Testis (tissue), 3 donors: ENCODE data around the gene SLCO3A1. TPM values are rescaled to one million over a fixed set of nuclear protein-coding genes. Genes with fewer than 3 reads are reported as not detected.

ENCODE experiments used
- DNase-seq: peaks from one replicate; pipeline ENCODE4 v3.0.0-alpha.2; 2019
- H3K27ac ChIP-seq, 2 donors: fragments of 200-600 bp; sonication (generic); one replicate each; pipeline ENCODE4 v1.5.1; 2019
- H3K27me3 ChIP-seq: fragments of 200-600 bp; sonication (generic); one replicate; pipeline ENCODE4 v1.5.1; 2019
- H3K36me3 ChIP-seq: fragments of 200-600 bp; sonication (generic); one replicate; pipeline ENCODE4 v1.5.1; 2017; ENCODE audit warnings: low read depth; ENCODE audit errors: missing control alignments
- H3K4me1 ChIP-seq: fragments of 200-600 bp; sonication (generic); one replicate; pipeline ENCODE4 v1.5.1; 2019
- H3K4me3 ChIP-seq, 2 donors: fragments of 200-600 bp; sonication (generic); one replicate each; pipeline ENCODE4 v1.5.1; 2017 to 2019
- H3K9me3 ChIP-seq: fragments of 200-600 bp; sonication (generic); one replicate; pipeline ENCODE4 v1.5.1; 2017
- CTCF ChIP-seq, 3 experiments: fragments of 450-650 bp in 2 of 3; fragments of 200-600 bp in 1 of 3; sonication (generic) in 1 of 3; IDR thresholded peaks; one replicate each; pipeline ENCODE4 v1.5.1; 2016 to 2019; ENCODE audit warnings: antibody characterized with exemption in 3 of 3, mild to moderate bottlenecking in 2 of 3, moderate library complexity in 1 of 3
- POLR2A ChIP-seq: fragments of 450-650 bp; IDR thresholded peaks from one replicate; pipeline ENCODE4 v1.6.1; 2017; ENCODE audit warnings: antibody characterized with exemption, mild to moderate bottlenecking, moderate library complexity
- WGBS, 2 donors: methylation state at CpG; one replicate each; pipeline ENCODE4 v1.1.5; 2018; 5-methylcytosine and 5-hydroxymethylcytosine counted together
- intact Hi-C: fragments of 100-400 bp; cut with DNase I; formaldehyde crosslinking; loops from one replicate; pipeline ENCODE4 v1.15.1; 2023; ENCODE audit warnings: low total_unique reads
- polyA plus RNA-seq: library from polyadenylated mRNA; stranded (reverse); fragments of 350-450 nt; fragmentation: Illumina TruSeq; extraction: RNeasy Lipid Tissue Mini Kit (QIAGEN cat#74804); gene quantifications from one replicate; pipeline ENCODE4 v1.2.3, GENCODE V29; 2014; ENCODE audit warnings: low read depth, low replicate concordance; ENCODE audit not compliant: insufficient read depth
- total RNA-seq, 2 donors: library from RNA; depleted of rRNA; stranded (reverse); fragments of >200 nt; gene quantifications; one replicate each; pipeline ENCODE4 v1.2.3, GENCODE V29; 2016

SLCO3A1 gene
- total and polyA plus RNA-seq, 3 donors from 2014 or later: 76.3 to 144 (median 77.2) TPM

GRCh38 chr15:91874992-91875660, 21.6 kb downstream of the SLCO3A1 start:
- no peaks in the 10 kb centered on the region for H3K27me3 ChIP-seq
- H3K9me3 ChIP-seq: no peaks in the 10 kb centered on the region
- no peak overlapping the region for H3K27ac ChIP-seq
- intact Hi-C loops: no loop called here
- no peaks in the 10 kb centered on the region for H3K36me3 ChIP-seq
- no peaks in the 10 kb centered on the region for H3K4me1 ChIP-seq
- no peak for DNase-seq
- H3K4me3 ChIP-seq: no peak overlapping the region
- TF ChIP-seq CTCF (IDR thresholded peaks at IDR 0.05): no peak
- TF ChIP-seq POLR2A: no peak
- WGBS, 2 donors: 80 to 87% methylated on average over 9 of the region's 9 CpGs

- WGBS, 2 donors: 95 to 97% methylated on average over 5 of the region's 5 CpGs
- intact Hi-C loops: no loop called here
Measured at GRCh38 chr15:91876187-91876586, 22.7 kb downstream of the SLCO3A1 start.

GRCh38 chr15:91878319-91878870, 24.9 kb downstream of the SLCO3A1 start:
- Histone ChIP-seq H3K36me3 (no peaks in the 10 kb centered on the region), H3K9me3 (no peaks in the 10 kb centered on the region), H3K4me1 (no peaks in the 10 kb centered on the region), H3K4me3 (no peak overlapping the region), H3K27me3 (no peaks in the 10 kb centered on the region), H3K27ac (no peak overlapping the region)
- no peak for DNase-seq
- TF ChIP-seq POLR2A (no peak), CTCF (IDR thresholded peaks at IDR 0.05) (no peak)
- 96 to 97% methylated on average over 9 to 10 of the region's 10 CpGs for WGBS, 2 donors
- intact Hi-C loops: no loop called here

More at GRCh38 chr15:91876187-91876586, 22.7 kb downstream of the SLCO3A1 start:
- Histone ChIP-seq H3K27me3 (no peaks in the 10 kb centered on the region), H3K4me3 (no peak overlapping the region), H3K36me3 (no peaks in the 10 kb centered on the region), H3K4me1 (no peaks in the 10 kb centered on the region), H3K9me3 (no peaks in the 10 kb centered on the region), H3K27ac (no peak overlapping the region)
- no peak for DNase-seq
- TF ChIP-seq POLR2A (no peak), CTCF (IDR thresholded peaks at IDR 0.05) (no peak)

- Histone ChIP-seq H3K4me1 (no peaks in the 10 kb centered on the region), H3K9me3 (no peaks in the 10 kb centered on the region), H3K27ac (no peak overlapping the region), H3K27me3 (no peaks in the 10 kb centered on the region), H3K36me3 (no peaks in the 10 kb centered on the region), H3K4me3 (no peak overlapping the region)
- WGBS, 2 donors: 79 to 87% methylated on average over 2 of the region's 2 CpGs
- no peak for DNase-seq
- no peak for TF ChIP-seq CTCF (IDR thresholded peaks at IDR 0.05)
- TF ChIP-seq POLR2A: no peak
- intact Hi-C loops: no loop called here
Measured at GRCh38 chr15:91879158-91879557, 25.6 kb downstream of the SLCO3A1 start.

GRCh38 chr15:91880373-91880772, 26.9 kb downstream of the SLCO3A1 start:
- H3K4me1 ChIP-seq: no peaks in the 10 kb centered on the region
- no peaks in the 10 kb centered on the region for H3K36me3 ChIP-seq
- no peak overlapping the region for H3K27ac ChIP-seq
- no peaks in the 10 kb centered on the region for H3K27me3 ChIP-seq
- no peaks in the 10 kb centered on the region for H3K9me3 ChIP-seq
- TF ChIP-seq POLR2A (no peak), CTCF (IDR thresholded peaks at IDR 0.05) (no peak)
- no peak overlapping the region for H3K4me3 ChIP-seq
- 89 to 91% methylated on average over 3 of the region's 3 CpGs for WGBS, 2 donors
- intact Hi-C loops: no loop called here
- DNase-seq: no peak
